Measurements from ENCODE around the gene FGD4.

GRCh38 chr12:32482226-32482625 lies 82.9 kb downstream of the FGD4 start:
- TF ChIP-seq CREB1 (CRISPR knock-in tag; IDR thresholded peaks at IDR 0.05): no peak
- TF ChIP-seq ATF3 (CRISPR knock-in tag; conservative IDR thresholded peaks at IDR 0.05): no peak
- TF ChIP-seq FOXJ3 (CRISPR knock-in tag; IDR thresholded peaks at IDR 0.05; ENCODE audit: borderline replicate concordance): no peak
- no peak for TF ChIP-seq JAZF1 (CRISPR knock-in tag; IDR thresholded peaks at IDR 0.05)
- no peak for TF ChIP-seq CTCF (IDR thresholded peaks at IDR 0.05)
- no peak for TF ChIP-seq ZNF512 (CRISPR knock-in tag; IDR thresholded peaks at IDR 0.05; ENCODE audit: borderline replicate concordance)
- no peak for TF ChIP-seq NR2C2 (CRISPR knock-in tag; IDR thresholded peaks at IDR 0.05)
- no peak for TF ChIP-seq ZBTB43 (CRISPR knock-in tag; IDR thresholded peaks at IDR 0.05)
- TF ChIP-seq, protein P1, sequence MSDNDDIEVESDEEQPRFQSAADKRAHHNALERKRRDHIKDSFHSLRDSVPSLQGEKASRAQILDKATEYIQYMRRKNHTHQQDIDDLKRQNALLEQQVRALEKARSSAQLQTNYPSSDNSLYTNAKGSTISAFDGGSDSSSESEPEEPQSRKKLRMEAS (CRISPR knock-in tag; IDR thresholded peaks at IDR 0.05): no peak
- no peak for TF ChIP-seq ZNF263 (CRISPR knock-in tag; IDR thresholded peaks at IDR 0.05; ENCODE audit: low read depth)
- TF ChIP-seq, protein P2, sequence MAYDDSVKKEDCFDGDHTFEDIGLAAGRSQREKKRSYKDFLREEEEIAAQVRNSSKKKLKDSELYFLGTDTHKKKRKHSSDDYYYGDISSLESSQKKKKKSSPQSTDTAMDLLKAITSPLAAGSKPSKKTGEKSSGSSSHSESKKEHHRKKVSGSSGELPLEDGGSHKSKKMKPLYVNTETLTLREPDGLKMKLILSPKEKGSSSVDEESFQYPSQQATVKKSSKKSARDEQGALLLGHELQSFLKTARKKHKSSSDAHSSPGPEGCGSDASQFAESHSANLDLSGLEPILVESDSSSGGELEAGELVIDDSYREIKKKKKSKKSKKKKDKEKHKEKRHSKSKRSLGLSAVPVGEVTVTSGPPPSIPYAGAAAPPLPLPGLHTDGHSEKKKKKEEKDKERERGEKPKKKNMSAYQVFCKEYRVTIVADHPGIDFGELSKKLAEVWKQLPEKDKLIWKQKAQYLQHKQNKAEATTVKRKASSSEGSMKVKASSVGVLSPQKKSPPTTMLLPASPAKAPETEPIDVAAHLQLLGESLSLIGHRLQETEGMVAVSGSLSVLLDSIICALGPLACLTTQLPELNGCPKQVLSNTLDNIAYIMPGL (CRISPR knock-in tag; IDR thresholded peaks at IDR 0.05): no peak
- no peak for TF ChIP-seq HMGA2 (CRISPR knock-in tag; IDR thresholded peaks at IDR 0.05)

All from WTC11 (cell line).